ENCODE data around the gene FAM13A. TPM values are rescaled to one million over a fixed set of nuclear protein-coding genes. Genes with fewer than 3 reads are reported as not detected.

The FAM13A gene
- total and polyA plus RNA-seq, 9 of the 15 experiments (the other 6 are each of a cell fraction or from before 2014, with no cell fraction given), result 11.3 to 23.3 (median 14.7) TPM

DNA sequence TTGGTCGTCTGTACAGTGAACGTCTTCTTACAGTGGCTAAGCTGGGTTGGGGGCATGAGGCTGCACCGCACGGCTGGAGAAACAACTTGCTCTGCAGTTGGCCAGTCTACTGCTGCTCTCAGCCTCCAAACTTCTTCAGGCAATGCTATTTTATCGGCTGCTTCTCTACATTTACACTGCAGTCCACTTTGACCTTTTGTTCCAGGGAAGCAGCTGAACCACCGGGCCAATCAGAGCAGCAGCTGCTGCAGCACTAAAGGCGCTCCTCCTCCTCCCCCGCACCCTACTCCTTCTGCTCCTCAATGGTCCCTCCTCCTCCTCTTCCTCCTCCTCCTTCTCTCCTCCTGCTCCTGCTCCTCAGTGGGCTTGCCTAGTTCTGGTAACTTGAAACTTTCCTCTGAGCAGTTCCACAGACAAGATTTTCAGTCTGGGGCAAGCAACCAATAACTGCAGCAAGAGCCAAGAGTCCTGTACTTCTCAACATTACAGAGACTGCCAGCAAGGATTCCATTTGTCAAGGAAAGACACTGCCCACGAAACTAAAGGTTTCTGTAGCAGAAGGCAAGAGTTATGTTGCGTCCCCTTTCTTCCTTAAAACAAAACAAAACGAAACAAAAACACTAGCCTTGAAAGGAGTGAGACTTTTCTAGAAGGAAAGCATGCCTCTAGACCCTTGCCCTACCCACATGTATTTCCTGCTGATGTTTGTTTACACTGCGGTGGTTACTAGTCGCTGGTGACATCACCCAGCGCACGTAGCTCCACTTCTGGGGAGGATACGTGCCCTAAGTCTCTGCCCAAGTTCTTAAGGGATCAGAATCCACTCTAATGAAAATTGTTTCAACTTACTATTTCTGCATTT, 233.7 kb downstream of the FAM13A start (continued):
- TF ChIP-seq, protein P1, sequence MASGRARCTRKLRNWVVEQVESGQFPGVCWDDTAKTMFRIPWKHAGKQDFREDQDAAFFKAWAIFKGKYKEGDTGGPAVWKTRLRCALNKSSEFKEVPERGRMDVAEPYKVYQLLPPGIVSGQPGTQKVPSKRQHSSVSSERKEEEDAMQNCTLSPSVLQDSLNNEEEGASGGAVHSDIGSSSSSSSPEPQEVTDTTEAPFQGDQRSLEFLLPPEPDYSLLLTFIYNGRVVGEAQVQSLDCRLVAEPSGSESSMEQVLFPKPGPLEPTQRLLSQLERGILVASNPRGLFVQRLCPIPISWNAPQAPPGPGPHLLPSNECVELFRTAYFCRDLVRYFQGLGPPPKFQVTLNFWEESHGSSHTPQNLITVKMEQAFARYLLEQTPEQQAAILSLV (tag; IDR thresholded peaks at IDR 0.05), result no peak
- TF ChIP-seq TRIM28 (IDR thresholded peaks at IDR 0.05) (peak; percentile 88), NR2F6 (CRISPR knock-in tag; IDR thresholded peaks at IDR 0.05) (no peak), CBX8 (IDR thresholded peaks at IDR 0.05; ENCODE audit: borderline replicate concordance, extremely low read depth, low read depth, low read length, poor library complexity, severe bottlenecking) (no peak), ZBTB8A (IDR thresholded peaks at IDR 0.05; ENCODE audit: partially characterized antibody) (no peak), ARNT (IDR thresholded peaks at IDR 0.05) (peak in 1 of 2 experiments; percentile 85; a peak in 1 of 4 replicates), HNRNPL (IDR thresholded peaks at IDR 0.05; ENCODE audit: low read depth, low read length) (no peak), NEUROD1 (IDR thresholded peaks at IDR 0.05; ENCODE audit: borderline replicate concordance, low read depth, low read length, partially characterized antibody) (no peak), TCF7 (IDR thresholded peaks at IDR 0.05; ENCODE audit: borderline replicate concordance) (no peak), MXI1 (IDR thresholded peaks at IDR 0.05; ENCODE audit: low read depth, low read length) (no peak), ASH1L (IDR thresholded peaks at IDR 0.05; ENCODE audit: borderline replicate concordance, low read depth, partially characterized antibody) (no peak), NFXL1 (CRISPR knock-in tag; IDR thresholded peaks at IDR 0.05) (no peak)
- TF ChIP-seq, protein P2, sequence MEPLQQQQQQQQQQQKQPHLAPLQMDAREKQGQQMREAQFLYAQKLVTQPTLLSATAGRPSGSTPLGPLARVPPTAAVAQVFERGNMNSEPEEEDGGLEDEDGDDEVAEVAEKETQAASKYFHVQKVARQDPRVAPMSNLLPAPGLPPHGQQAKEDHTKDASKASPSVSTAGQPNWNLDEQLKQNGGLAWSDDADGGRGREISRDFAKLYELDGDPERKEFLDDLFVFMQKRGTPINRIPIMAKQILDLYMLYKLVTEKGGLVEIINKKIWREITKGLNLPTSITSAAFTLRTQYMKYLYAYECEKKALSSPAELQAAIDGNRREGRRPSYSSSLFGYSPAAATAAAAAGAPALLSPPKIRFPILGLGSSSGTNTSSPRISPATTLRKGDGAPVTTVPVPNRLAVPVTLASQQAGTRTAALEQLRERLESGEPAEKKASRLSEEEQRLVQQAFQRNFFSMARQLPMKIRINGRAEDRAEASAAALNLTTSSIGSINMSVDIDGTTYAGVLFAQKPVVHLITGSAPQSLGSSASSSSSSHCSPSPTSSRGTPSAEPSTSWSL (CRISPR knock-in tag; IDR thresholded peaks at IDR 0.05; ENCODE audit: borderline replicate concordance), result no peak
- TF ChIP-seq, protein P3, sequence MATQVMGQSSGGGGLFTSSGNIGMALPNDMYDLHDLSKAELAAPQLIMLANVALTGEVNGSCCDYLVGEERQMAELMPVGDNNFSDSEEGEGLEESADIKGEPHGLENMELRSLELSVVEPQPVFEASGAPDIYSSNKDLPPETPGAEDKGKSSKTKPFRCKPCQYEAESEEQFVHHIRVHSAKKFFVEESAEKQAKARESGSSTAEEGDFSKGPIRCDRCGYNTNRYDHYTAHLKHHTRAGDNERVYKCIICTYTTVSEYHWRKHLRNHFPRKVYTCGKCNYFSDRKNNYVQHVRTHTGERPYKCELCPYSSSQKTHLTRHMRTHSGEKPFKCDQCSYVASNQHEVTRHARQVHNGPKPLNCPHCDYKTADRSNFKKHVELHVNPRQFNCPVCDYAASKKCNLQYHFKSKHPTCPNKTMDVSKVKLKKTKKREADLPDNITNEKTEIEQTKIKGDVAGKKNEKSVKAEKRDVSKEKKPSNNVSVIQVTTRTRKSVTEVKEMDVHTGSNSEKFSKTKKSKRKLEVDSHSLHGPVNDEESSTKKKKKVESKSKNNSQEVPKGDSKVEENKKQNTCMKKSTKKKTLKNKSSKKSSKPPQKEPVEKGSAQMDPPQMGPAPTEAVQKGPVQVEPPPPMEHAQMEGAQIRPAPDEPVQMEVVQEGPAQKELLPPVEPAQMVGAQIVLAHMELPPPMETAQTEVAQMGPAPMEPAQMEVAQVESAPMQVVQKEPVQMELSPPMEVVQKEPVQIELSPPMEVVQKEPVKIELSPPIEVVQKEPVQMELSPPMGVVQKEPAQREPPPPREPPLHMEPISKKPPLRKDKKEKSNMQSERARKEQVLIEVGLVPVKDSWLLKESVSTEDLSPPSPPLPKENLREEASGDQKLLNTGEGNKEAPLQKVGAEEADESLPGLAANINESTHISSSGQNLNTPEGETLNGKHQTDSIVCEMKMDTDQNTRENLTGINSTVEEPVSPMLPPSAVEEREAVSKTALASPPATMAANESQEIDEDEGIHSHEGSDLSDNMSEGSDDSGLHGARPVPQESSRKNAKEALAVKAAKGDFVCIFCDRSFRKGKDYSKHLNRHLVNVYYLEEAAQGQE (IDR thresholded peaks at IDR 0.05; ENCODE audit: borderline replicate concordance), result 0 out of 2 replicates have a peak, but pooled peaks have one; percentile 7
- TF ChIP-seq, protein P3 (CRISPR knock-in tag; IDR thresholded peaks at IDR 0.05; ENCODE audit: low read depth), result no peak
- TF ChIP-seq, protein P4, sequence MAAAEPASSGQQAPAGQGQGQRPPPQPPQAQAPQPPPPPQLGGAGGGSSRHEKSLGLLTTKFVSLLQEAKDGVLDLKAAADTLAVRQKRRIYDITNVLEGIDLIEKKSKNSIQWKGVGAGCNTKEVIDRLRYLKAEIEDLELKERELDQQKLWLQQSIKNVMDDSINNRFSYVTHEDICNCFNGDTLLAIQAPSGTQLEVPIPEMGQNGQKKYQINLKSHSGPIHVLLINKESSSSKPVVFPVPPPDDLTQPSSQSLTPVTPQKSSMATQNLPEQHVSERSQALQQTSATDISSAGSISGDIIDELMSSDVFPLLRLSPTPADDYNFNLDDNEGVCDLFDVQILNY (CRISPR knock-in tag; IDR thresholded peaks at IDR 0.05), result no peak

Measured in K562 (cell line).